ENCODE measurements around the gene UBE3C. TPM values are rescaled to one million over a fixed set of nuclear protein-coding genes. Genes with fewer than 3 reads are reported as not detected.

The UBE3C gene
- total RNA-seq, 1 experiment from 2014 or later = 87.6 TPM

- DNase-seq (ENCODE audit: low read depth, low spot score) = no peak
- no peak for ATAC-seq
- H3K4me1 ChIP-seq (ENCODE audit: control insufficient read depth, insufficient read depth, low read length) = no peaks in the 10 kb centered on the region
- no TSS peak for BruUV-seq (replicated peaks)
- H3K4me3 ChIP-seq (ENCODE audit: low read depth in 2 of 2, low read length in 2 of 2) = no peak overlapping the region
- H3K27ac ChIP-seq (ENCODE audit: low read length) = no peak overlapping the region
- ChIA-PET POLR2A (no interaction called here), CTCF (no interaction called here)
- no peaks in the 10 kb centered on the region for H3K9me3 ChIP-seq (ENCODE audit: control insufficient read depth, insufficient read depth, low read depth, low read length)
- no peaks in the 10 kb centered on the region for H3K27me3 ChIP-seq (ENCODE audit: control insufficient read depth, insufficient read depth, low read length)
- intact Hi-C loops (cut with micrococcal nuclease; ENCODE audit: unreplicated experiment) (no loop called here), in situ Hi-C loops (cut with HindIII; ENCODE audit: low pct_unique_long_range_greater_than_20kb, low sequenced_read_pairs) (no loop called here)
- H3K36me3 ChIP-seq (ENCODE audit: control insufficient read depth, insufficient read depth, low read length) = no peaks in the 10 kb centered on the region
- no peak for TF ChIP-seq SIN3A (IDR thresholded peaks at IDR 0.05; ENCODE audit: borderline replicate concordance, insufficient read depth, low read depth, low read length)
- no peak for TF ChIP-seq REST (IDR thresholded peaks at IDR 0.05; ENCODE audit: insufficient read depth in 1 of 2, low read depth in 2 of 2, low read length in 1 of 2)
- no peak for TF ChIP-seq CTCF (IDR thresholded peaks at IDR 0.05)
- no peak for TF ChIP-seq TCF7L2 (IDR thresholded peaks at IDR 0.05; ENCODE audit: low read depth, low read length)
- TF ChIP-seq POLR2AphosphoS5 (IDR thresholded peaks at IDR 0.05; ENCODE audit: low read depth, low read length) = no peak
Measured at GRCh38 chr7:157117796-157118195, 20.9 kb upstream of the UBE3C start.

- ATAC-seq (no peak), DNase-seq (ENCODE audit: low read depth, low spot score) (no peak)
- Histone ChIP-seq H3K4me3 (ENCODE audit: low read depth in 2 of 2, low read length in 2 of 2) (no peak overlapping the region), H3K9me3 (ENCODE audit: control insufficient read depth, insufficient read depth, low read depth, low read length) (no peaks in the 10 kb centered on the region), H3K27ac (ENCODE audit: low read length) (no peak overlapping the region), H3K36me3 (ENCODE audit: control insufficient read depth, insufficient read depth, low read length) (no peaks in the 10 kb centered on the region), H3K27me3 (ENCODE audit: control insufficient read depth, insufficient read depth, low read length) (no peaks in the 10 kb centered on the region), H3K4me1 (ENCODE audit: control insufficient read depth, insufficient read depth, low read length) (no peaks in the 10 kb centered on the region)
- in situ Hi-C loops (cut with HindIII; ENCODE audit: low pct_unique_long_range_greater_than_20kb, low sequenced_read_pairs) = no loop called here
- ChIA-PET POLR2A (no interaction called here), CTCF (no interaction called here)
- no TSS peak for BruUV-seq (replicated peaks)
- intact Hi-C loops (cut with micrococcal nuclease; ENCODE audit: unreplicated experiment) = no loop called here
- TF ChIP-seq POLR2AphosphoS5 (IDR thresholded peaks at IDR 0.05; ENCODE audit: low read depth, low read length) (no peak), REST (IDR thresholded peaks at IDR 0.05; ENCODE audit: insufficient read depth in 1 of 2, low read depth in 2 of 2, low read length in 1 of 2) (no peak), TCF7L2 (IDR thresholded peaks at IDR 0.05; ENCODE audit: low read depth, low read length) (no peak), CTCF (IDR thresholded peaks at IDR 0.05) (no peak), SIN3A (IDR thresholded peaks at IDR 0.05; ENCODE audit: borderline replicate concordance, insufficient read depth, low read depth, low read length) (no peak)
Measured at GRCh38 chr7:157120181-157120580, 18.5 kb upstream of the UBE3C start.

All from Panc1 (cell line).